Activated T-helper 9 cell treated with anti-CD3 and anti-CD28 coated beads, Interleukin-2, amount 50 U/mL, for 16 hours (primary cell): ENCODE data around the gene ABLIM3.
"Not testable (repeated sequence)": the region's sequence is repeated elsewhere in the genome, so short reads cannot be mapped to it uniquely, and the experiment has no call there.

Experiments
- DNase-seq: peaks from one replicate; pipeline ENCODE4 v3.0.0-alpha.2; 2020; ENCODE audit warnings: low read depth

The ABLIM3 gene

DNA sequence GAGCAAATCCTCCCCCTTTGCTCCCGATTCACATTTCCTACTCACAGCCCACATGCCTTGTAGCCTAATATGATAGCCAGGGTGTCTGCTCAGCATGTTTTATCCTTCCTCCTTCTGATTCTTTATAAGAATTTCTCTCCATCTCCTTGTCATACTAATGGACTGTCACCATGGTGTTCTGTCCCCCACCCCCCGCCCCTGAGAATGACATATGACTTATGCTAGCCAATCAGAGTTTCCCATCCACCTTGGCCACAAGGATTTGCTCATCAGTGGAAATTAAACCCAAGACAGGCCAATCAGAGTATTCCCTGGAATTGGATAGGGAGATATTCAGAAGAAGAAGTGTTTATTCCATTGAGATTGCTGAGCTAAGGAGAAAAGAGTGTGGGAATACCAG lies 16.0 kb downstream of the ABLIM3 start:
- no peak for DNase-seq

DNA sequence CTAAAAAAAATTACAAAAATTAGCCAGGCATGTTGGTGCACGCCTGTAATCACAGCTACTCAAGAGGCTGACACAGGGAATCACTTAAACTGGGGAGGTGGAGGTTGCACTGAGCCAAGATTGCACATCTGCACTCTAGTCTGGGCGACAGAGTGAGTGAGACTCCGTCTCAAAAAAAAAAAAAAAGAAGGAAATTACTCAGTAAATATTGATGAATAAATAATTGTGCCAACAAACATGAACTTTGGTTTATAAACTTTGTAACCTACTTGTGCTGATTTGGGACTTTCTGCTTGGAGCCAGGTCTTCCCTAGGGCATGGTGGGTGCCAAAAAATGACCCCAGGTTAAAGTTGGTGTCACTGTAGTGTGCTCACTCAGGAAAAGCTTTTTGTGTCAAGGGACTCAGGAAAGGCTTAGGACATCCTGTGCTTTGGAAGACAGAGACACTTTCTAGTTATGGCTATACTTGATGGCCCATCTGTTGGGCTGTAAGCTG lies 19.0 kb downstream of the ABLIM3 start:
- no peak for DNase-seq

DNA sequence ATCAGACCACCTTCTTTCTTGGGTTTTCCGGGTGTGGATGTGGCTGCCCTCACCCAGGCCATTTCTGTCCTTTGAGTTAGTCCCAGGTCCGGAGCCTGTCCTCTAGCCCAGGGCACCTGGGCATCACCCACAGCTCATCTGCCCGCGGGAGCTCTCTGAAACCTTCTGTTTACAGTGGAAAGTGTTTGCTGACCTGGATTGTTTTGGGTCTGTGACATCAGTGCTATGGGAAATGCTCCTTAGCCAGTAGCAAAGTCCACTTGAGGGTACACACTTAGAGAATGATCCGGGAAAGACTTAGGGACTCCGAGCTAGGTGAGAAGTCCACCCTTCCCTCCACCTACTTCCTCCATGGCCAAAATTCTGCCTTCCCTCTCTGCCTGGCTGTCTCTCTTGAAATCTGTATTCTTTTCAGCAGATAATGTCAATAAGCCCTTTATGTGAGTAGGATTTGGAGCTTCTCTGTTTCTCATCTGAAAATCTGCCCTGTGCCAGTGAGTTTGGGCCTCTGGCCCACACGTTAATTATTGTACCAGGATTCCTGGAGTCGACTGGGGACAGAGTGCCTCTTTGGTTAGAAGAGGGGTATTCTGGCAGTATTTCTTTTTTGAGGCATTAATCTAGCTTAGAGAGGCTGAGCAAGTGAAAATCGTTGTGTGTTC lies 19.9 kb downstream of the ABLIM3 start:
- no peak for DNase-seq

DNA sequence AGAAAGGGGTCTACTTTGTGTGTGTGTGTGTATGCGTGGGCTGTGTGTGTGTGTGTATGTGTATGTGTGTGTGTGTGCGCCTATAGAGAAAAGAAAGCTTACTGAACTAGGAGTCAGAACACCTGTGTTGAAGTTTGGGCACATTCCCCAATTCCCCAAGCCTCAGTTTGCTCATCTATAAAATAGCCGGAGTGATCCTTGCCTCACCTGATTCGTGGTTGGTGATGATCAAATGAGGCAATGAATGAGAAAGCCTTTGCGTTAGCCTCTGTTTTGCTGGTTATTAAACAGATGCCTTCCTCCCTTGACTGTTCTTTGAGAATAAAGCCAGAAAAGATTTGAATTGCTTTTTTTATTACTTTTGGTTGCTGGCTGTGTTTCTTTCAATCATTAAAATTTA lies 20.6 kb downstream of the ABLIM3 start:
- DNase-seq, result no peak

DNA sequence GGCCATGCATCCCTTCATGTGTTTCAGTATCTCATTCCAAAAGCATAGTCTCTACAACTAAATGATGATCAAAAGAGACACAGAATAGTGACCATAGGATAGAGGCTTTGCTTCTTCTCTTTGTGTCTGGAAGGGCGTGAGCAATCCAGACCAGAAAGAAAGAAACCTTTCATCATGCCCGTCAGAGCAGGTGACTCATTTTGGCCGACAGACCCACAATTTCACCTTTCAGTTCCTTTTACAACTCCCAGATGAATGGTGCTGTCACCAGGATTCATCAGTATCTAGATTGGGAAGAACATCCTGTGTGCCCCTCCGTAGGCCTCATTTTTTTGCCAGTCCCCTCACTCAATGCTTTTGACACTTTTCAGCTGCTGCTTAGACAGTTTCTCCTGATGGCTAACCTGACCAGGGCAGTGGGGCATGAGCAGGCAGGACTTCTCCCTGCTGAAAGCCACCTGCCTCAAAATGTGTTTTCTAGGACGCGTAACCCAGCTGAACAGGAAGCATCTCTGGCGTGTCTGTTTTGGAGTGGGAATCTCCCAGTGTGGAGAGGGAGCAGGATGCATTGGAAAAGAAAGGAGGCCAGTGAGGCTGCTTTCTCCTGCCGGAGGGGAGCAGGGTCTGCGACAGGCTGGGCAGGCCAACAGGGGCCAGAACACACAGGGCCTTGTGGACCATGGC lies 21.2 kb downstream of the ABLIM3 start:
- DNase-seq, result no peak

DNA sequence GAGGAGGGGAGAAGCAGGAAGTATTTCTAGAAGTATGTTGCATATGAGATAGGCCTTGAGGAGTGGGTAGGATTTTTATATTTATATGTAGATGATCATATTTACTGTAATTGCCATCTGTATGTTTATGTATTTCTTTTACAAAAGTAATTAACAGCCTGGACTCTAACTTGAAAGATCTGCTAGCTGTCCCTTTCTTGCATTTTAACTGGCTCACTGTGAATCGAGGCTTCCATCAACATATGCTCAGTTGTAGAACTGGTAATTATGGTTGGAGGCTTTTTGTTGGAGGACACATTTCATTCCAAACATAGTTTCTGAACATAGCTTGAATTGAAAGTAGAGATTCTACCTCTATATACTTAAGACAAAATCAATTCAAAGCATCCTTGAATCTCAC lies 23.4 kb downstream of the ABLIM3 start:
- DNase-seq, result no peak

DNA sequence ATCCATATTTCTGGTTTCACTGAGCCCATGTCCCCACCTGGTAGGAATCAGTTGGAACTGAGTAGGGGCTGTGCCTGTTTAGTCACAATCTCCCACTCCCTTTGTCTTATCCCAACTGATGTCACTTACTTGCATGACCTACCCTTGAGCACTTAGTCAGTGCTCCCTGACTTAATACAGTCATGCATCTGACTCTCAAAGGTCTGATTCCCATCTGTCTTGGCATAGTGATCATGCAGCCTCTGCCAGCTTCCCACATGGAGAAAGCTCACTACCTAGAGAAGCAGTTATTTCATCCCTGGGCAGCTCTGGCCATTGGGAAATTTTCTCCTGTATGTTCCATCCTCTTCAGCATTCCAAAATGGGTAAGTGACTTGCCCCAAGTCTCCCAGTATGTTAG lies 24.8 kb downstream of the ABLIM3 start:
- no peak for DNase-seq

DNA sequence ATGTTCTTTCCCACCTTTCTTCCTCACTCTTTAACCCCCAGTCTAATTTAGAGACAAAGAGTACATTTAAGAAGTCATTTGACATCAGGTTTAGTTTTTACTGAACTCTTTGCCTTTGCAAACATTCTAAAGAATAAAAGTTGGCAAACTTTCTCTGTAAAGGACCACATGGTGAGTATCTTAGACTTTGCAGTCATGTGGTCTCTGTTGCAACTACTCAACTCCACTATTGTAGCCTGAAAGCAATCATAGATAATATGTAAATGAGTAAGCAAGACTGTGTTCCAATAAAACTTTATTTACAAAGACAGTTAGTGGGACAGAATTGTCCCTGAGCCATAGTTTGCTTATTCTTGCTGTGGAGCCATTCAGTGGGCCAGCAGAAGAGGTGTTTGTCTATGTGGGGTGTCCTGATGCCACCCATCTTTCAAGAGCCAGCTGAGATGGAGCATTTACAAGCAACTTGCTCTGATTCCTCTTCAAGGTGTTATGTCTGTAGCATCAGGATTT lies 25.4 kb downstream of the ABLIM3 start:
- DNase-seq, result no peak

DNA sequence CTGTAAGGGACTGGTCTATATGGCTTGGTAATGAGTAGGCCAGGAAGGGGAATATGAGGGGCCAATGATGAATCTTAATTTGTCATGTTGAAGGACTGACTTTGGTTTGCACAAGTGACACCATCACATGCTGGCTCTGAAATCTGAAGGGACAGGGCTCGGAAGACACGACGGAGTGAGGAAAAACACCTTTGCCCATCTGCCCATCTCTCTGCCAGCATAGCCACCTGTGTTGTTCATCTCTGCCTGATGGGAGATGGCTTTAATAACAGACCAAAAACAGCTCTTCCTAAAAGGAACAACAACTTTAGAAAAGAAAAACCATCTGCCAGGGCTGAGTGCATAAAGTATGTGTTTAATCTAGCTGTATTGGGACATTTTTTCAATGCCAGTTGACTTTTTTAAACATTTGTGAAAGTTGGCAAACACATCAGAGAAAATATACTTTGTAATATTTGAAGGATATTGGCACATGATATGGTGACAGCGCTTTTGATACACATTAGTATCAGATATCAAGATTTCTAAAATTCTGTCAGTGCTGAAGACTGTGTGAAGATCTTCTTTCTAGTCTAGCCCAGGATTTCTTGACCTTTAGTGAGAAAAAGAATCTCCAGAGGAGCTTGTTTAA lies 27.1 kb downstream of the ABLIM3 start:
- DNase-seq, result no peak

DNA sequence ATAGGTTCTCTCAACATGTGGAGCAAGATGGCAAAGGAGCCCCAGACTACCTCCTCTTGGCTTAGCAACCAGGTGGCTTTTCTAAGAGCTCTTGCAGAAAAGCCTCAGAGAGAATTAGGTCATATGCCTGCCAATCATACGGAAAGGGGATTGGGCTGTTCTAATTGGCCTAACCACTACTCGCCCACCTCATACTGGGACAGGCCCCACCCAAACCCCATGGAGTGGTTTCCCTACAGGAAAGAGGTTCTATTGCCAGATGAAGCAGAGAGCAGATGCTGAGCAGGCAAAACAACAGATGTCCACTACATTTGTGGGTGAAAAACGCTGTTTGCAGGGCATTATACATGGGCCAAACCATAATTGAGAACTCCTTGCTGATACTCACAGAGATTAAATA lies 29.0 kb downstream of the ABLIM3 start:
- no peak for DNase-seq

DNA sequence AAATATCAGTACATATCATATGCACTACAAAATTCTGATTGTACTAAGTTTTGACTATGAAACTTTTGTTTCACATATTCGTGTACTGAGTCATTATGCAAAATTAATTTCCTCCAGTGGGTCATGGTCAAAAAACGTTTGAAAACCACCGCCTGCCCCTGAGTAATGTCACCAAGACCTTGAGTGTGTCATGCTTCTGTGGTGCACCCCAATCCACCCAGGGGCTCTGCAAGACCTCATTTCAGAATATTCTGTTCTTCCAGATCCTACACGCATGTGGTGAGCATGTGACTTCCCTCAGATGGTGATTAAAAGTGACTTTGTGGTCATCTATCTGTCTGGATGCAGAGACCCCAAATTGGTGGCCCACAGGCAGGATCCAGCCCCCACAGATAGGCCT lies 31.0 kb downstream of the ABLIM3 start:
- no peak for DNase-seq

DNA sequence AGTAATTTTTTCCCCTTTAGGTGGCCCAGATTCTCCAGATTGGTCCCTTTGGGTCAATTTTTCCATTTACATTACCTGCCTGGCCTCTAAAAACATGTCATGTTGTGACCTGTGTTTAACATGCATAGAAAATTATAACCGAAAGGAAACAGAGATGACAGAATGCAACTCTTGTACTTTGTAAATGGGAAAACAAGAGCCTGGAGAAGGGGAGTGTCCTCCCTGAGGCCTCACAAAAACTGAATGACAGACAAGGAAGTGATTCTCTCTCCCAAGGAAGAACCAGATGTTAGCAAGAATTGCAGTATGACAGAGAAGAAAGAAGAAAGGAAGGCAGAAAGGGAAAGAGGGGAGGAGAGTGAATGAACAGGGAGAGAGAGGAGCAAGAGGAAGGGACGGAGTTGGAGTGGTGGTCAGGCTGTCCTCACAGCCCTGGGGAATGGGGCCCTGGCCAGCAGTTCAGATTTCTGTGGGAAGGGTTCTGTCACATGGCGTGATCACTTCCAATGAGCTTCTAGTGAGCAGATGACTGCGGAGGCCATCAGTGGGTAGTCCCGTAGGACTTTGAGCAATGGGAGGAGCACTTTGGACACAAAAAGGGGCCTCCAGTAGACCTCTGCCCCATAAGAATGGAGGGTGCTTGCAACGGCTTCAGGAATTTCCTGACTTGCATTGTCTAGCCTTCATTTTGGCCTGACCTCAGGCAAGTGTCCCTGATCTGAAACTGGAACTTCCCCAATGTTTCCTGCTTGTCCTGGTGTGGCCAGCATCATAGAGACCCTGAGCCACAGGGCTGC lies 31.6 kb downstream of the ABLIM3 start:
- no peak for DNase-seq

DNA sequence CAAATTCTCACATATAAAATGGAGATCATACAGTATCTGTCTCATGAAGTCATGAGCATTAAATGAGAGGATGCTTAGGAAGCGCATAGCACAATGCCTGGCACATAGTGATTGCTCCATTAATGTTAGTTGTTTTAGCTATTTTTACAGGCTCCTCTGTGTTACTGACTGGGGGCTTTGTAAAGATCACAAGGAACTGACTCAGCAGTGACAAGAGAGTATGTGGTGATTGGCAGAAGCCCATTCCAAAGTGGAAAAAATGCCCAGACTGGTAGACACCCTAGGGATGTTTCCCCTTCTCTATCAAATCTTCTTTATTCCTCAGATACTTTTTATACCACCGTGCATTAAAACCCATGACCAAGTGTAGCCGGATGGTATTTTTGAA lies 33.5 kb downstream of the ABLIM3 start:
- no peak for DNase-seq

DNA sequence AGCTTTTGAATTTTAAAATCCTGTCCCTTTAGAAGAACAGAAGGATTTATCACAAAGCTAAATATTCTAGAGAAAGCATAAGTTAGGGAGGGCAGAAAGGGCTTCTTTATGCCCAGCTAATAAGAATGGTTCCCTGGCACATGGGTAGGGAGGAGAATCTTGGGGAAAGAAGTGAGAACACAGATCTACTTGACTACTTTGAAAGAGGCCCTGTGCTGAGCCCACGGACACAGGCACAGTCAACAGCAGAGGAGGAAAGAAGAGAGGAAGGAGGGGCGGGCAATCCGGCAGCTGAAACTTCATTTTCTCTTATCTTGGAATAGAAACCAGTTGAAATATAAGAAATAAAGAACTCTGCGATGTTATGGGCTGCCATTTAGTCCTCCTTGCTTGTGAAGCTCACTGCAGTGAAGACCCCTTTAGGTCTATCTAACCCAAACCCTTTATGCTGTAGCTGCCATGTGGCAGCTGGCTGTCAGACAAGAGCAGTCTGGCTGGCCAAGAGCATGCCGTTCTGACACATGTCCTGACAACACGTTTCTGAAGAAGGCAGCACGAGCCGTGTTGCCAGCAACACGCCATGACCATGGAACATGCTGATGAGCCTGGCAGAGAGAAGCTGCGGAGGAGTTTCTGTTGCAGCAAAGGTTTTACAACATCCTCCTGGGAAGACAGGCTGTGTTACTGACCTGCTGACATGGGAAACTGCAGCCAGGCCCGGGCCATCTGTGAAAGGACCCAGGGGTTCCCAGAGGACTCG lies 34.2 kb downstream of the ABLIM3 start:
- DNase-seq, result no peak

DNA sequence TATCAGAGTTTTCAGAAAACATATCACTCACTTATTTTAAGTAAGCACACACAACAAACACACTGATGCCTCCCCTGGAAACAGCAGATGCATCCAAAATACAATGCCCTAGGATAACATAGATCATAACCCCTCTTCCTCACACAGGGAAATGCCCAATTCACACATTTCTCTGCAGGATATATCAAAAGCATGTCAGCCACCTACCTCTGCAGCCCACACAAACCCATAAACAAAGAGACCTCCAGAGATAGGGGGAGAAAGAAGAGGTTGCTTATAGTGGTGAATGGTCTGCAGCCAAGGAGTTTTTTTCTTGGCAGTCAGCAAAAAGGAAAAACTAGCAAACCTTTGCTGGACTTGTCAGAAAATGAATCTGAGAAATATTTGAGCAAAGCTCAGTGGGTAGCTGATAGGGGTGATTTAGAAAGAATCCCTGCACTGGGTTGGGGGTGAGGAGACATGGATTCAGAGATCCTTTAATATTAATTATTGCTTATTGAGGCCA lies 36.1 kb downstream of the ABLIM3 start:
- no peak for DNase-seq

DNA sequence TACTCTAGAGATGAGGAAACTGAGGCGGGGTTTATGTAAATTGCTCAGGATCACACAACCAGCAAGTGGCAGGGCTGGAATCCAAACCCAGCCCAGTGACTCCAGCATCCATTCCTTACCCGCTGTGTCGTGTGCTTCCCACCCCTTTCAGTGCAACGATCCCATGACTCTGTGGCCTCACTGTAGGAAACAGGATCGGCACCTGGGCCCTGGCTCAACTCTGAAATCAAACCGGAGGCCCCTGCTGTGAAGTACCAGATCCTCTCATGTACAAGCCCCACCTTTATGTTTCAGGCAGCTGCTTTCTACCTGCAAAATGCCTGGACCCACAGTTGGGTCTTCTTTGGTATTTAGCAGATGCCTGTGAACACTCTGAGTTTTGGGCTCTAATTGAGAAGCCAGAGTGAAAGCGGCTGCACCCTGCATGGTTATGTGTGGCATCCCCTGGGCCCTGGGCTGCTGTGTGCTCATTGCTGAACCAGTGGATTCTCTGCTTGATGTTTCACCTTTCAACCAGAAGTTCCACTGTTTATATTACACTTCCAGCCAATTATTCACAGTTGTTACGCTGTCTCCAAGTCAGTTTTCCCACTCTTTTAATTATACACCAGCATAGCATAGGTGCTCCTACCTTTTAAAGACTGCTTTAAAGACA lies 36.7 kb downstream of the ABLIM3 start:
- DNase-seq, result no peak

DNA sequence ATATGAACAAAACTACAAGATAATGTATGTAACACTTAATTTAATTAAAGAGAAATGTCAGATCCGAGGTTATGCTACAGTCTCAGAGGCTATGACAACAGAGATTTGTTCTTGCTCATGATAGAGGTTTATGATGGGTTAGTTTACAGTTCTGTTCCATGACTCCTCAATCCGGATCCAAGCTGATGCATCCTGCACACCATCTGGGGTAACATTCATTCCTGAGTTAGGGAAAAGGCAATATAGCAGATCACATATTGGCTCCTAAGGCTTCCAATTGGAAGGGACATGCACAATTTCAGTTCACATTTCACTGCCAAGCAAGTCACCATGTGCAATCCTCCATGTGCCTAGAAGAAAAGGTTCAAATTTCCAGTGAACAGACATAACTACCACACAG lies 40.4 kb downstream of the ABLIM3 start:
- no peak for DNase-seq

DNA sequence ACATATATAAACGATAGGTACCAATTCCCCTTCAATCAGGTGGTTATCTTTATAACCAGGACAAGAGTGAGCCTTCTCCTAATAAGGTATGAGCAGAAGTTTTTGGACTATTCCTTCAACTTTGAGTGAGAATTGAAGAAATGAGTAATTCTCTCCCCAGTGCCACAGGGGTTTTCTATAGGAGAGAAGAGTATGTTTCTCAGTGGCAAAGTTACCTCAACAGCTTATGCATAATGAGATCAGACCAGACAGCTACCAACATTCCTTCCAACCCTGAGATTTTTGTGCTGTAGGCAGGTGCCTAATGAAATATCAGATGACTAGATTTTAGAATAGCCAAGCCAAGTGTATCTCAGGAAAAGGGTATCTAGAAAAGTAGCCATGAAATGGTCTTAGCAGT lies 40.9 kb downstream of the ABLIM3 start:
- DNase-seq, result no peak

DNA sequence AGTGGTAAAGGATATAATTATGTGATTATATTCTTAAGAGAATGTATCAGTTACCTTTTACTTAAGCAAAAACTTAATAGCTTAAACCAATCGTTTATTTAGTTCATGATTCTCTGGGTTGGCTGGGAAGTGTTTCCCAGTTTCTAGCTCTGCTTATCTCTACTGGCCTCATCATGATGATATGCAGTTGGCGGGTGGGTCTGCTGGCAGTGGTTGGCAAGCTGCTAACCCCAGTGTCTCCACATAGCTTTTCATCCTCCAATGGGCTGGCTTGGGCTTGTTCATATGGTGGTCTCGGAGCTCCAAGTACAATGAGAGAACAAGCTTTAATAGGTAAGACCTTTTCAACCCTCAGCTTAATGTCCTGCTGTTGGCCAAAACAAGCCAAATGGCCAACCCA lies 43.8 kb downstream of the ABLIM3 start:
- no peak for DNase-seq

DNA sequence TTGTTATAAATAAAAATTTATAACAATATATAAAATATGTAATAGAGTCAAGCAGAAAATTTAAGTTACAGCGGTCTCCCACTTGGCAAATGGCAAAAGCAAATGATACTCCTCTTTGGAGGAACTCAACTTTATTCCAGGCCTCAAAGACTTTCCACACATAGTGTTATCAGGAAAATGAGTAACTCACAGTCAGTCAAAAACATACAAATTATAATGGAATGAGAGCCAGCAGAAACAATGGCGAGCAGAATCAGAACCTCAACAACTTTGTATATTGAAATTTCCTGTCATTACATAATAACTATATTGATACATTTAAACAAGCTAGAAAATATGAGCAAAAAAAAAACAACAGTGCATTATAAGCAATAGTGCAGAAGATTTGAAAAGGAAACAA lies 45.2 kb downstream of the ABLIM3 start:
- no peak for DNase-seq

DNA sequence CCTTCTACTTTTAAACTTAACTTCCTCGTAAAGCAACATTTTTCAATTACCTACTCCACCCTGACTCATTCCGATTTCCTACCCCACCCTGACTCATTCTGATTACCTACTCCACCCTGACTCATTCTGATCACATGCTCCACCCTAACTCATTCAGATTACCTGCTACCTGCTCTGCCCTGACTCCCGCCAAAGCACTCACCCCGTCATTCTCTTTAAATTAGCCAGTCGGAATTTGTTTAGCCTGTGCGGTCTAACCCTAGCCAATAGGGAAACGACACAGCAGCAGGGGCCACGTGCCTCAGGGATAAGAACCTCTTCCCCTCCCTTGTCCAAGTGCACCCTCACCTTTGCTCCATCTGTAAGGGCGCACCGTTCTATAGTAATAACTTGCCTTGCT lies 46.3 kb downstream of the ABLIM3 start:
- DNase-seq, result not testable (repeated sequence)
